NCI-H2081 (cell line): ENCODE results near the gene GPC1.

Experiments
- DNase-seq, 2 experiments: peaks; one replicate each; lab custom pipeline; 2025; lab: John Stamatoyannopoulos, UW

Gene GPC1

GRCh38 chr2:240513549-240514287 is 78.3 kb downstream of the GPC1 start:
- peak; percentile 4 to 33 for DNase-seq

- no peak for DNase-seq
Measured at GRCh38 chr2:240514631-240515030, 79.2 kb downstream of the GPC1 start.

DNA sequence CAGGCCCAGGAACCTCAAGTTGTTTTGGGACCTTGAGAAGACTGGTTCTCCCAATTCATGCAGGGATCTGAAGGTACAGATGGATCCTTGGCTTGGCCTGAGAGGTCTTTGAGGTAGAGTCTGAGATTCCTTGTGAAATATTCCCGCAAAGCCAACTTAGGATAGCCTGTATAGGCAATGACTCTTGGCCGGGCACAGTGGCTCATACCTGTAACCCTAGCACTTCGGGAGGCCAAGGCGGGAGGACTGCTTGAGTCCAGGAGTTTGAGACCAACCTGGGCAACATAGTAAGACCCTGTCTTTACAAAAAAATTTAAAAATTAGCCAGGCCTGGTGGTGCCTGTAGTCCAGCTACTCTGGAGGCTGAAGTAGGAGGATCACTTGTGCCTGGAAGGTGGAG is 81.9 kb downstream of the GPC1 start:
- no peak for DNase-seq
